GM21381 (cell line): ENCODE data around the gene RGPD6.
"Not testable (repeated sequence)": the region's sequence is repeated elsewhere in the genome, so short reads cannot be mapped to it uniquely, and the experiment has no call there.

Source experiments
- ATAC-seq: cut with Tn5 transposase; IDR thresholded peaks from one replicate; pipeline ENCODE4 v1.9.1; 2021; ENCODE audit warnings: mild to moderate bottlenecking, moderate library complexity; ENCODE audit not compliant: unreplicated experiment

The RGPD6 gene

GRCh38 chr2:110576763-110577416 lies at the start of gene RGPD6:
Gene RGPD6 (minus strand): TSS chr2:110577222. CDS start chr2:110577024, 198 bp downstream.
- ATAC-seq, result peak; percentile 98

- ATAC-seq, result not testable (repeated sequence)
Measured at GRCh38 chr2:110619326-110619939, 42.4 kb upstream of the RGPD6 start.

- not testable (repeated sequence) for ATAC-seq
Measured at GRCh38 chr2:110613927-110614326, 36.9 kb upstream of the RGPD6 start.

GRCh38 chr2:110610613-110611250 lies 33.7 kb upstream of the RGPD6 start:
- ATAC-seq, result not testable (repeated sequence)

GRCh38 chr2:110609843-110610612 lies 33.0 kb upstream of the RGPD6 start:
- ATAC-seq, result not testable (repeated sequence)

- ATAC-seq, result not testable (repeated sequence)
Measured at GRCh38 chr2:110608788-110609502, 31.9 kb upstream of the RGPD6 start.

- not testable (repeated sequence) for ATAC-seq
Measured at GRCh38 chr2:110605057-110605456, 28.0 kb upstream of the RGPD6 start.

- ATAC-seq, result not testable (repeated sequence)
Measured at GRCh38 chr2:110603917-110604591, 27.0 kb upstream of the RGPD6 start.

- not testable (repeated sequence) for ATAC-seq
Measured at GRCh38 chr2:110602139-110602538, 25.1 kb upstream of the RGPD6 start.

- not testable (repeated sequence) for ATAC-seq
Measured at GRCh38 chr2:110591973-110592372, 15.0 kb upstream of the RGPD6 start.

- ATAC-seq, result not testable (repeated sequence)
Measured at GRCh38 chr2:110589677-110590330, 12.8 kb upstream of the RGPD6 start.

- ATAC-seq, result not testable (repeated sequence)
Measured at GRCh38 chr2:110588520-110588919, 11.5 kb upstream of the RGPD6 start.

- ATAC-seq, result not testable (repeated sequence)
Measured at GRCh38 chr2:110579216-110579965, 2.4 kb upstream of the RGPD6 start.

- ATAC-seq, result not testable (repeated sequence)
Measured at GRCh38 chr2:110578429-110578828, 1.4 kb upstream of the RGPD6 start.

GRCh38 chr2:110499755-110500377 lies 77.2 kb downstream of the RGPD6 start:
- ATAC-seq, result peak; percentile 87

GRCh38 chr2:110496027-110496426 lies 81.0 kb downstream of the RGPD6 start:
- not testable (repeated sequence) for ATAC-seq

- ATAC-seq, result not testable (repeated sequence)
Measured at GRCh38 chr2:110494488-110494887, 82.5 kb downstream of the RGPD6 start.

- not testable (repeated sequence) for ATAC-seq
Measured at GRCh38 chr2:110488991-110489390, 88.0 kb downstream of the RGPD6 start.
